Ovary (tissue), 9 donors: ENCODE data around the gene XBP1. TPM values are rescaled to one million over a fixed set of nuclear protein-coding genes. Genes with fewer than 3 reads are reported as not detected.

Experiments used
- DNase-seq, 5 donors: peaks; one replicate each; pipeline ENCODE4 v3.0.0-alpha.2; 2019 to 2020
- H3K27ac ChIP-seq, 2 donors: fragments of 200-600 bp; one replicate each; pipeline versions ENCODE4 v1.5.1 to v1.8.0; 2019 to 2022
- H3K27me3 ChIP-seq: fragments of 200-600 bp; one replicate; pipeline ENCODE4 v1.8.0; 2022
- H3K36me3 ChIP-seq: fragments of 200-600 bp; sonication (generic); one replicate; pipeline ENCODE4 v1.5.1; 2019
- H3K4me1 ChIP-seq: one replicate; pipeline ENCODE4 v1.8.1; 2013; ENCODE audit warnings: mild to moderate bottlenecking, moderate library complexity; ENCODE audit not compliant: insufficient read depth
- H3K4me3 ChIP-seq: fragments of 200-600 bp; sonication (generic); one replicate; pipeline ENCODE4 v1.5.1; 2017
- H3K9me3 ChIP-seq, 2 donors: fragments of 200-600 bp in 1 of 2; sonication (generic) in 1 of 2; one replicate each; pipeline versions ENCODE4 v1.5.1 to v1.8.1; 2013 to 2019; ENCODE audit warnings: mild to moderate bottlenecking in 1 of 2, moderate library complexity in 1 of 2
- CTCF ChIP-seq, 3 donors: fragments of 450-650 bp in 2 of 3; fragments of 200-600 bp in 1 of 3; IDR thresholded peaks; one replicate each; pipeline versions ENCODE4 v1.5.1 to v1.8.0; 2016 to 2022; ENCODE audit warnings: antibody characterized with exemption in 3 of 3, mild to moderate bottlenecking in 1 of 3
- EP300 ChIP-seq: sonication (generic); formaldehyde crosslinking; IDR thresholded peaks from one replicate; pipeline ENCODE4 v1.6.1; 2017; ENCODE audit warnings: antibody characterized with exemption
- POLR2A ChIP-seq: fragments of 450-650 bp; IDR thresholded peaks from one replicate; pipeline ENCODE4 v1.6.1; 2017; ENCODE audit warnings: antibody characterized with exemption, mild to moderate bottlenecking, moderate library complexity
- WGBS, 3 donors: extraction: QIAGEN DNeasy Blood & Tissue Kit in 1 of 3; methylation state at CpG; one replicate each; pipeline versions ENCODE4 v1.1.5 to v1.1.7; 2013 to 2017; 5-methylcytosine and 5-hydroxymethylcytosine counted together
- intact Hi-C, 4 donors: fragments of 100-400 bp; cut with DNase I; formaldehyde crosslinking; loops; one replicate each; pipeline versions ENCODE4 v1.11.0 to v1.15.1; 2022 to 2023
- polyA plus RNA-seq, 2 donors: library from polyadenylated mRNA; stranded (reverse); fragments of 200-250 nt in 1 of 2; fragments of 350-450 nt in 1 of 2; fragmentation: Illumina TruSeq in 1 of 2; extraction: RNeasy Lipid Tissue Mini Kit (QIAGEN cat#74804) in 1 of 2; gene quantifications; one replicate each; pipeline ENCODE4 v1.2.3, GENCODE V29; 2013 to 2014
- total RNA-seq, 7 donors: library from RNA; depleted of rRNA in 2 of 7; stranded (reverse); fragments of >200 nt in 2 of 7; fragmentation: NEBNext Ultra II Directional in 3 of 7; extraction: Animal tissue kit (Norgen Biotek cat#: 25700) in 3 of 7; gene quantifications; one replicate each; pipeline versions ENCODE4 v1.1.0 to v1.2.4, GENCODE V29; 2016 to 2023
- donor health status: DM: no; HTN: no; CAD: no; lungs with moderate emphysema.
- donor health status: DM: no; HTN: no; CAD: no.
- donor health status: Bipolar disorder and iron deficiency.
- donor health status: DM: yes; HTN: yes; CAD: no.
- donor health status: DM: no; HTN: no; CAD: no.
- donor health status: DM: yes; HTN: yes; CAD: no.

XBP1 gene
- total and polyA plus RNA-seq, 9 donors, result 53.1 to 229 (median 138) TPM

DNA sequence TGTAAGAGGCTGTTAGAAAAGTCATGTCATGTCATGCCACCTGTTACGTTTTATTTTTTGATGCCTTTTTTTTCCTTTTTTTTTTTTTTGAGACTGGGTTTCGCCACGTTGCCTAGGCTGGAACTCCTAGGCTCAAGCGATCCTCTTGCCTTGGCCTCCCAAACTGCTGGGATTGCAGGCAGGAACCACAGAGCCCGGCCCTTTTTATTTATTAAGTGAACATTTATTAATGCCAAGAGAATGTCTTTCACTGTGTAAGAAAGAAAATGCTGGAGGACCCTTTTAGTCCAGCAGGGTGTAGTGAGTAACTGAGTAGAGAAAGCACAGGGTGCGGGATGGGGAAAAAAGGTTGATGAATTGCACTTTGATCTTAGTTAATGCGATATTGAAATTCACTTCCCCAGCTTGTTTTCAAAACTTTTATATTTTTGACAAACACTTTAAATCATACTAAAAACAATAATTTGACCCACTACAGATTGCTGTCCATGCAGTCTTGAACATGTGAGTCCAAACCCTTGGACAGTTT, 2.3 kb upstream of the XBP1 start:
- no peak overlapping the region for H3K27ac ChIP-seq

GRCh38 chr22:28801845-28802594, 1.7 kb upstream of the XBP1 start:
- WGBS, 3 donors, result 47 to 57% (median 54%) methylated on average over 14 of the region's 14 CpGs

More for the DNA sequence above, 2.3 kb upstream of the XBP1 start:
- Histone ChIP-seq H3K27me3 (no peaks in the 10 kb centered on the region), H3K9me3 (no peaks in the 10 kb centered on the region), H3K4me3 (no peak overlapping the region), H3K4me1 (peaks cover 7% of the 10 kb centered on the region), H3K36me3 (no peaks in the 10 kb centered on the region)
- intact Hi-C loops, result no loop called here
- 71 to 83% (median 76%) methylated on average over 7 of the region's 7 CpGs for WGBS, 3 donors
- no peak for DNase-seq
- no peak for TF ChIP-seq POLR2A
- no peak for TF ChIP-seq CTCF (IDR thresholded peaks at IDR 0.05)
- TF ChIP-seq EP300, result no peak

DNA sequence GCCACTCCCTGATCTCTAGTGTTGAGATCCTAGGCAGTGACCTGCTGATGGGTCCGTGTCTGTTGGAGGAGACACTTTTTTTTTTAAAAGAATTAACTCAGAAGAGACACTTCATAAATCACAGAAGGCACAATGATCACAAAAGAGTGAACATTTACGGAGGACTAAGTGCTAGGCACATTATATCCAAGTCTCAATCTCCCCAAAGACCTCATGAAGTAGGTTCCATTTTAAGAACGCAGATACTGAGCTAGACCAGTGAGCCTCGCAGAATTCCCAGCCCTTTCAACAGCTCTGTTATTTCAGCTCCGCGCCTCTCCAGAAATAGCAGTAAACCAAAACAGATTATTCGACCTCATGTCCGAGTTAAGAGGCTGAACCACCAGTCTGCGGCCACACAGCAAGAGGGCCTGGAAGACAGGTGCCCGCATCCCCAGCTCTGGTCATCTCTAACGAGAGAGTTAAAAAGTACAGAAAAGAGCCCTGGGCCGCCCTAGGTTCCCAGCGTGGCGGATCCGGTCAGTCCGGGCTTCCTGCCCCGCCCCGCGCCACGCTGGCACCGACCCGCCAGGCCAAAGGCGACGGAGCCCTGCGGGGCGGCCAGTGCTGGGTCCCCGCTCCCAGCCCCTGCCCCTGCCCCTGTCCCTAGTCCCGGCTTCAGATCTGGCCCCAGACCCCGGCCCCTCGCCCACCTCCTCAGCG, 612 bp downstream of the XBP1 start:
- Histone ChIP-seq H3K27ac (peak overlapping the region; percentile 96 to 99), H3K9me3 (no peaks in the 10 kb centered on the region), H3K4me1 (peaks cover 7% of the 10 kb centered on the region), H3K27me3 (no peaks in the 10 kb centered on the region), H3K4me3 (peak overlapping the region; percentile 98), H3K36me3 (no peaks in the 10 kb centered on the region)
- TF ChIP-seq EP300 (no peak), POLR2A (no peak)
- peak; percentile 67 to 85 (median 77) for DNase-seq
- 0 to 1% (median 1%) methylated on average over 26 to 31 of the region's 31 CpGs for WGBS, 3 donors
- intact Hi-C loops, result no loop called here

More at GRCh38 chr22:28801845-28802594, 1.7 kb upstream of the XBP1 start:
- Histone ChIP-seq H3K4me3 (peak overlapping the region; percentile 98), H3K4me1 (peaks cover 7% of the 10 kb centered on the region), H3K9me3 (no peaks in the 10 kb centered on the region), H3K27ac (peak overlapping the region in 1 of 2 donors; percentile 8), H3K27me3 (no peaks in the 10 kb centered on the region), H3K36me3 (no peaks in the 10 kb centered on the region)
- intact Hi-C loops, result no loop called here
- peak in 2 of 5 donors; percentile 43 to 49 for DNase-seq
- TF ChIP-seq CTCF (IDR thresholded peaks at IDR 0.05) (no peak), POLR2A (no peak), EP300 (no peak)

- peak overlapping the region in 1 of 2 donors; percentile 99 for H3K27ac ChIP-seq
- no peaks in the 10 kb centered on the region for H3K9me3 ChIP-seq
- peak overlapping the region; percentile 98 for H3K4me3 ChIP-seq
- no peaks in the 10 kb centered on the region for H3K36me3 ChIP-seq
- DNase-seq, result peak; percentile 46 to 80 (median 48)
- intact Hi-C loops, result no loop called here
- 0 to 1% (median 1%) methylated on average over 7 of the region's 7 CpGs for WGBS, 3 donors
- TF ChIP-seq EP300 (peak; percentile 54), CTCF (IDR thresholded peaks at IDR 0.05) (no peak), POLR2A (peak; percentile 77)
- peaks cover 7% of the 10 kb centered on the region for H3K4me1 ChIP-seq
- no peaks in the 10 kb centered on the region for H3K27me3 ChIP-seq
These were observed 1.4 kb downstream of the XBP1 start for GRCh38 chr22:28798810-28799605.
